Breast epithelium (tissue), 3 donors: ENCODE measurements around the gene VAMP8.

Experiments used
- CTCF ChIP-seq, 3 donors: fragments of 450-650 bp; IDR thresholded peaks; one replicate each; pipeline ENCODE4 v1.5.1; 2016 to 2017; ENCODE audit warnings: antibody characterized with exemption in 3 of 3, mild to moderate bottlenecking in 3 of 3, moderate library complexity in 3 of 3
- POLR2AphosphoS5 ChIP-seq, 3 donors: sonication (generic); formaldehyde crosslinking; IDR thresholded peaks; one replicate each; pipeline ENCODE4 v1.6.1; 2017; ENCODE audit warnings: antibody characterized with exemption in 3 of 3

GRCh38 chr2:85588236-85588635 is 10.8 kb downstream of the VAMP8 start:
- no peak for TF ChIP-seq CTCF (IDR thresholded peaks at IDR 0.05)
- no peak for TF ChIP-seq POLR2AphosphoS5 (IDR thresholded peaks at IDR 0.05)
